Fibroblast of lung (primary cell): ENCODE data around the gene CXCL6. TPM values are rescaled to one million over a fixed set of nuclear protein-coding genes. Genes with fewer than 3 reads are reported as not detected.
A peak's percentile ranks its signal among the peaks of the same experiment; 100 is the strongest.

Experiments used
- DNase-seq, 2 donors: peaks; one replicate each; pipeline versions ENCODE4 v3.0.0 to v3.0.0-alpha.2; 2010; ENCODE audit warnings: low read depth in 2 of 2
- H2AFZ ChIP-seq: 2 replicates; pipeline ENCODE4 v1.5.1; 2012; ENCODE audit warnings: low read length, control low read depth, inconsistent platforms
- H3K27ac ChIP-seq: 2 replicates; pipeline ENCODE4 v1.5.1; 2011; ENCODE audit warnings: low read length, control low read depth; ENCODE audit not compliant: insufficient read depth
- H3K27me3 ChIP-seq: 2 replicates; pipeline ENCODE4 v1.5.1; 2011; ENCODE audit warnings: mild to moderate bottlenecking, low read length; ENCODE audit not compliant: control insufficient read depth, insufficient read depth
- H3K36me3 ChIP-seq: 2 replicates; pipeline ENCODE4 v1.5.1; 2011; ENCODE audit warnings: low read length; ENCODE audit not compliant: control insufficient read depth, insufficient read depth
- H3K4me1 ChIP-seq: 2 replicates; pipeline ENCODE4 v1.5.1; 2011; ENCODE audit warnings: low read length; ENCODE audit not compliant: control insufficient read depth, insufficient read depth; ENCODE audit errors: extremely low read depth
- H3K4me2 ChIP-seq: 2 replicates; pipeline ENCODE4 v1.5.1; 2011; ENCODE audit warnings: low read length, control low read depth; ENCODE audit not compliant: insufficient read depth; ENCODE audit errors: extremely low read depth
- H3K4me3 ChIP-seq, 4 experiments: fragments of 200-600 bp in 1 of 4; sonication (generic) in 1 of 4; replicated peaks in 1 of 4; 2 replicates each; pipeline ENCODE4 v1.5.1; 2011 to 2016; ENCODE audit warnings: low read length in 4 of 4, low read depth in 3 of 4, mild to moderate bottlenecking in 3 of 4, control low read depth in 2 of 4, inconsistent platforms in 1 of 4, mixed read lengths in 1 of 4; ENCODE audit not compliant: insufficient read depth in 1 of 4; ENCODE audit errors: control extremely low read depth in 1 of 4
- H3K79me2 ChIP-seq: 2 replicates; pipeline ENCODE4 v1.5.1; 2012; ENCODE audit warnings: mild to moderate bottlenecking, low read length, inconsistent platforms; ENCODE audit not compliant: control insufficient read depth, insufficient read depth
- H3K9ac ChIP-seq: 2 replicates; pipeline ENCODE4 v1.5.1; 2011; ENCODE audit warnings: mild to moderate bottlenecking, low read length, control low read depth; ENCODE audit not compliant: insufficient read depth
- H3K9me3 ChIP-seq: 2 replicates; pipeline ENCODE4 v1.5.1; 2012; ENCODE audit warnings: low read depth, low read length; ENCODE audit not compliant: control insufficient read depth, insufficient read depth
- H4K20me1 ChIP-seq: 2 replicates; pipeline ENCODE4 v1.5.1; 2011; ENCODE audit warnings: low read length; ENCODE audit not compliant: control insufficient read depth, insufficient read depth; ENCODE audit errors: extremely low read depth
- CTCF ChIP-seq, 2 donors: IDR thresholded peaks in 1 of 2; conservative IDR thresholded peaks in 1 of 2; 1 replicate in 1 of 2; 2 replicates in 1 of 2; pipeline ENCODE4 v1.5.1; 2011 to 2012; ENCODE audit warnings: low read length in 2 of 2, control low read depth in 1 of 2, inconsistent platforms in 1 of 2, low read depth in 1 of 2, mild to moderate bottlenecking in 1 of 2
- EZH2 ChIP-seq: IDR thresholded peaks from 2 replicates; pipeline ENCODE4 v1.5.1; 2012; ENCODE audit warnings: low read length, control low read depth, mild to moderate bottlenecking; ENCODE audit errors: missing control alignments
- polyA plus RNA-seq, 2 donors: library from polyadenylated mRNA; depleted of rRNA in 1 of 2; stranded (reverse) in 1 of 2; unstranded in 1 of 2; fragments of >200 nt; gene quantifications; 2 replicates each; pipeline ENCODE4 v1.2.1, GENCODE V29; 2011 to 2012; ENCODE audit warnings: missing spikeins in 1 of 2
- total RNA-seq: library from RNA; depleted of rRNA; stranded (reverse); fragments of >200 nt; gene quantifications from 2 replicates; pipeline ENCODE4 v1.2.1, GENCODE V29; 2014

Gene CXCL6
- total and polyA plus RNA-seq, 2 donors (not counting 1 experiment from before 2014, with no cell fraction given) = 0.17 to 0.66 TPM

DNA sequence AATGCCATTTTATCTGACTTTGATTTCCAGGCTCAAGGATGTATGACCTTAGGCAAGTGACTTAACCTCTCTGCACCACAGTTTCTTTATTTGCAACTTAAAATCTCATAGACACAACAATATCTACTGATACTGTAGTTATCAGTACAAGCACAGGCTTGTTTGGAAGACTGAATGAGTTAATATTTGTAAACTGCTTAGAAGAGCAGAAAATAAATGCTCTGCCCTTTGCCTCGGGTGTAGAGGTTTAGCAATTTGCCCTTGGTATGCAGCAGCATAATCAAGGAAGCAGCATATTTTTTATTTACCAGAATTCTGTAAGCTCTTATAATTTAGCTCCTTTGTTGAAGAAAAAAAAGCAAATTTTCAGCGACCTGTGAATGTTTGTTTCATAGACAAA, 29.8 kb downstream of the CXCL6 start:
- Histone ChIP-seq H3K9me3 (no peaks in the 10 kb centered on the region), H3K9ac (no peak overlapping the region), H3K27me3 (no peaks in the 10 kb centered on the region), H3K27ac (no peak overlapping the region), H4K20me1 (no peaks in the 10 kb centered on the region), H3K36me3 (no peaks in the 10 kb centered on the region), H3K4me3 (no peak overlapping the region), H3K4me1 (no peaks in the 10 kb centered on the region), H3K4me2 (no peak overlapping the region), H2AFZ (no peak overlapping the region), H3K79me2 (no peaks in the 10 kb centered on the region)
- no peak for DNase-seq
- TF ChIP-seq CTCF (conservative IDR thresholded peaks at IDR 0.05 in 1 of 2, IDR thresholded peaks at IDR 0.05 in 1 of 2; ENCODE audit: low read depth in 1 of 2, low read length in 2 of 2) = no peak
- TF ChIP-seq EZH2 = no peak

DNA sequence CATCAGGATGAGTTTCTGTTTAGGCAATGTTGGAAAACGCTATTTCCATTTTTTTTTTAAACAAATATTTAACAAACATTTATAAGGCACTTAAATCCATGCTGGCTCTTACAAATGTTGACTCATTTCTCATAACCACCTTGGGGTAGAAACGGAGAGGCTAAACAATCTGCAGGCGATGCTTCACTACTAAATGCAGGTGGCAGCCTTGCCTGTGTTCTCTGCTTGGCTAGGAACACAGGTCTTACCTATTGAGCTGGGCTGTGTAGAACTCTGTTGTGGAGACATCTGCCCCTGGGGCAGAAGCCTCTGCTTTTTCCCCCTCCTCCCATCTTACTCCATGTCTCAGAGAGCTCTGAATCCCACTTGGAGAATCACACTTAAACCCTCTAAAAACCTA, 31.3 kb downstream of the CXCL6 start:
- peak in 1 of 2 donors; percentile 13 for DNase-seq
- no peaks in the 10 kb centered on the region for H3K27me3 ChIP-seq
- H4K20me1 ChIP-seq = no peaks in the 10 kb centered on the region
- no peak overlapping the region for H3K27ac ChIP-seq
- no peaks in the 10 kb centered on the region for H3K79me2 ChIP-seq
- H2AFZ ChIP-seq = no peak overlapping the region
- H3K4me2 ChIP-seq = no peak overlapping the region
- H3K4me1 ChIP-seq = no peaks in the 10 kb centered on the region
- H3K9ac ChIP-seq = no peak overlapping the region
- no peak overlapping the region for H3K4me3 ChIP-seq
- no peaks in the 10 kb centered on the region for H3K9me3 ChIP-seq
- no peaks in the 10 kb centered on the region for H3K36me3 ChIP-seq
- no peak for TF ChIP-seq EZH2
- no peak for TF ChIP-seq CTCF (conservative IDR thresholded peaks at IDR 0.05 in 1 of 2, IDR thresholded peaks at IDR 0.05 in 1 of 2; ENCODE audit: low read depth in 1 of 2, low read length in 2 of 2)

DNA sequence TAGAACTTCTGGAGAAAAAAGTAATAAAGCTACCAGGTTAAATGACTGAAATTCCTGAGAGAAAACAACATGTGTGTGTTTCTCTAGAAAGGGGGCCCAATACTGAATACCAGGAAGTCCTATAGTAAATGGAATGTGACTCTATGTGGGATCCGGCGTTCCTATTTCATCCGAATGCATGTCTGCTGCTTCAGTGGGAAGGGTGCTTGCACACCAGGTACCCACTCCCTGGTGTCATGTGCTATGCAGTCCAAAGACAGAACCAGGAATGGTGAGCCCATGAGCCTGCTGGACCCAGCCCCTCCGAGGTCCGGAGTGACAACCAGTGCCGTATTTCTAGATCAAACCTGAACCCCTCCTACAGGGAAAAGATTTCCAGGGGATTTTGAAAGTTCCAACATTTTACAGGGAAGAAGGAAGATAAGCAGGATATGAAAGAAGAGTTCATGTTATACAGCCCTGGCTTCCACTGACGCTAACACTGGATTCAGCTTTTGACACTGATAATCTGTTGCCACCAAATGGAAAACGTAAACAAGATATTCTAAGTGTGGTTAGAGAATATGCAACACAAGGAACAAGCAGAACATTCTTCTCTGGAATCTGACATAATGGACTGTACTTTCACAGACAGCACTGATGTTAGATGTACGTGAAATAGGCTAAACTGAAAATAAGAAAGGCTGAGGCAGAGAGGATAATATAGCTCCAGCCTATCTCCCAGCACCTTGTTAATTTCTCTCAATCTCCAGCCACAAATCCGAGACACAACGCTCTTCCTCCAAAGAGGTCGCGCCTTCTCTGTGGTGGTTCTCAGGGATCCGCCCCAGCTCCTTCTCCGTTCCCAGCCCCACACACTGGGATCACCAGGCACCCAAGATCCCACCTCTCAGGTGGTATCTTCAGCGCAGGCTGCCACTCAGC, 32.0 kb downstream of the CXCL6 start:
- no peaks in the 10 kb centered on the region for H3K79me2 ChIP-seq
- H3K9me3 ChIP-seq = no peaks in the 10 kb centered on the region
- H3K4me2 ChIP-seq = peak overlapping the region; percentile 91
- no peaks in the 10 kb centered on the region for H3K4me1 ChIP-seq
- no peaks in the 10 kb centered on the region for H3K36me3 ChIP-seq
- peak overlapping the region; percentile 73 for H2AFZ ChIP-seq
- H3K9ac ChIP-seq = peak overlapping the region; percentile 65
- no peaks in the 10 kb centered on the region for H3K27me3 ChIP-seq
- no peak for TF ChIP-seq EZH2
- no peak for TF ChIP-seq CTCF (conservative IDR thresholded peaks at IDR 0.05 in 1 of 2, IDR thresholded peaks at IDR 0.05 in 1 of 2; ENCODE audit: low read depth in 1 of 2, low read length in 2 of 2)
- H3K27ac ChIP-seq = no peak overlapping the region
- H4K20me1 ChIP-seq = no peaks in the 10 kb centered on the region
- peak overlapping the region; percentile 52 to 74 (median 63) for H3K4me3 ChIP-seq
- peak in 1 of 2 donors; percentile 29 for DNase-seq
